Calu3 (cell line): ENCODE data around the gene ACBD5. TPM values are rescaled to one million over a fixed set of nuclear protein-coding genes. Genes with fewer than 3 reads are reported as not detected.
"Not testable (repeated sequence)": the region's sequence is repeated elsewhere in the genome, so short reads cannot be mapped to it uniquely, and the experiment has no call there.

Experiments
- BruUV-seq: library from RNA; stranded (reverse); fragments of 400-500 nt; replicated peaks from 2 replicates; lab custom pipeline; 2021; lab: Mats Ljungman, UMichigan
- CTCF ChIA-PET: fragments of 300-600 bp; sonication (Branson Sonifier 250); formaldehyde crosslinking; loops from one replicate; lab custom pipeline; 2022; ENCODE audit warnings: antibody characterized with exemption; lab: Charles Lee
- DNase-seq: peaks from one replicate; pipeline ENCODE4 v3.0.0; 2022
- H3K27ac Mint-ChIP-seq: one replicate; pipeline ENCODE4 v1.8.0; 2022; ENCODE audit warnings: mixed read lengths; ENCODE audit not compliant: unreplicated experiment
- H3K27me3 Mint-ChIP-seq: one replicate; pipeline ENCODE4 v1.8.0; 2022; ENCODE audit warnings: mixed read lengths; ENCODE audit not compliant: unreplicated experiment
- H3K36me3 Mint-ChIP-seq: one replicate; pipeline ENCODE4 v1.8.0; 2022; ENCODE audit warnings: mild to moderate bottlenecking, moderate library complexity, mixed read lengths; ENCODE audit not compliant: insufficient read depth, unreplicated experiment
- H3K4me1 Mint-ChIP-seq: one replicate; pipeline ENCODE4 v1.8.0; 2022; ENCODE audit warnings: mild to moderate bottlenecking, low read depth, mixed read lengths; ENCODE audit not compliant: unreplicated experiment
- H3K4me3 Mint-ChIP-seq: one replicate; pipeline ENCODE4 v1.8.0; 2022; ENCODE audit warnings: mild to moderate bottlenecking, low read depth, moderate library complexity, mixed read lengths; ENCODE audit not compliant: unreplicated experiment
- H3K9me3 Mint-ChIP-seq: one replicate; pipeline ENCODE4 v1.8.0; 2022; ENCODE audit warnings: low read depth, mixed read lengths; ENCODE audit not compliant: unreplicated experiment
- CTCF ChIP-seq: fragments of 200-600 bp; IDR thresholded peaks from one replicate; pipeline ENCODE4 v1.8.0; 2022; ENCODE audit warnings: antibody characterized with exemption; ENCODE audit not compliant: unreplicated experiment
- intact Hi-C: fragments of 100-400 bp; cut with micrococcal nuclease; formaldehyde crosslinking; loops from one replicate; pipeline ENCODE4 v1.10.0; 2022; ENCODE audit not compliant: unreplicated experiment
- total RNA-seq: library from RNA; stranded (reverse); gene quantifications from 2 replicates; pipeline ENCODE4 v1.2.3, GENCODE V29; 2022

Gene ACBD5
- total RNA-seq, 1 experiment from 2014 or later, result 34.1 TPM

- H3K36me3 Mint-ChIP-seq, result peaks cover 11% of the 10 kb centered on the region
- intact Hi-C loops, result no loop called here
- H3K4me1 Mint-ChIP-seq, result no peaks in the 10 kb centered on the region
- no peaks in the 10 kb centered on the region for H3K9me3 Mint-ChIP-seq
- H3K27ac Mint-ChIP-seq, result no peak overlapping the region
- no peak for TF ChIP-seq CTCF
- BruUV-seq, result no TSS peak
- no peak for DNase-seq
- CTCF ChIA-PET, result no interaction called here
- H3K27me3 Mint-ChIP-seq, result no peaks in the 10 kb centered on the region
- H3K4me3 Mint-ChIP-seq, result no peak overlapping the region
Observed at GRCh38 chr10:27169849-27170248, 70.7 kb downstream of the ACBD5 start.

- Mint-ChIP-seq H3K4me1 (peaks cover 18% of the 10 kb centered on the region), H3K27ac (peak overlapping the region; percentile 23), H3K4me3 (peak overlapping the region; percentile 95), H3K9me3 (no peaks in the 10 kb centered on the region), H3K36me3 (peaks cover 70% of the 10 kb centered on the region), H3K27me3 (no peaks in the 10 kb centered on the region)
- TF ChIP-seq CTCF, result no peak
- intact Hi-C loops, result no loop called here
- no peak for DNase-seq
- BruUV-seq, result no TSS peak
- CTCF ChIA-PET, result no interaction called here
Observed at GRCh38 chr10:27158421-27158820, 82.2 kb downstream of the ACBD5 start.

- peak overlapping the region; percentile 97 for H3K27ac Mint-ChIP-seq
- CTCF ChIA-PET, result interaction anchor here (1.0 kb wide), 1 partner anchor 9 kb away, joined by 5 read pairs; no protein-coding TSS in a partner anchor
- BruUV-seq, result no TSS peak
- H3K9me3 Mint-ChIP-seq, result no peaks in the 10 kb centered on the region
- H3K36me3 Mint-ChIP-seq, result peaks cover 75% of the 10 kb centered on the region
- peak overlapping the region; percentile 95 for H3K4me3 Mint-ChIP-seq
- H3K27me3 Mint-ChIP-seq, result no peaks in the 10 kb centered on the region
- no peak for TF ChIP-seq CTCF
- H3K4me1 Mint-ChIP-seq, result peaks cover 29% of the 10 kb centered on the region
- DNase-seq, result no peak
- intact Hi-C loops, result no loop called here
Observed at GRCh38 chr10:27157150-27157549, 83.4 kb downstream of the ACBD5 start.

- DNase-seq, result peak; percentile 27
- BruUV-seq, H3K27me3 Mint-ChIP-seq, H3K9me3 Mint-ChIP-seq, intact Hi-C loops: not testable (repeated sequence)
- Mint-ChIP-seq H3K36me3 (peaks cover 70% of the 10 kb centered on the region), H3K4me1 (peaks cover 30% of the 10 kb centered on the region), H3K4me3 (peak overlapping the region; percentile 95), H3K27ac (peak overlapping the region; percentile 97)
- CTCF ChIA-PET, result interaction anchor here (0.7 to 1.0 kb wide), 3 partner anchors 9 to 1664 kb away, joined by 3 to 5 read pairs (median 5); no protein-coding TSS in a partner anchor
Observed at GRCh38 chr10:27156566-27156965, 84.0 kb downstream of the ACBD5 start.

GRCh38 chr10:27155066-27155754, 85.4 kb downstream of the ACBD5 start, which contains the start of gene MASTL:
Gene MASTL (plus strand): TSS chr10:27155352. CDS start chr10:27155427, 75 bp downstream.
- Mint-ChIP-seq H3K27ac (peak within 1 kb of the TSS; percentile 97), H3K36me3 (peaks cover 66% of the 10 kb centered on the region), H3K4me1 (peaks cover 30% of the 10 kb centered on the region), H3K4me3 (peak within 1 kb of the TSS; percentile 95), H3K27me3 (no peaks in the 10 kb centered on the region), H3K9me3 (no peaks in the 10 kb centered on the region)
- DNase-seq, result peak; percentile 92
- CTCF ChIA-PET, result interaction anchor here (0.7 kb wide), 1 partner anchor 1291 kb away, joined by 3 read pairs; no protein-coding TSS in a partner anchor
- BruUV-seq, result no TSS peak
- intact Hi-C loops, result no loop called here
- TF ChIP-seq CTCF, result no peak
